ENCODE measurements around the gene ST7. TPM values are rescaled to one million over a fixed set of nuclear protein-coding genes. Genes with fewer than 3 reads are reported as not detected.

ST7 gene
- total and polyA plus RNA-seq, 2 donors (not counting 1 experiment from before 2014, with no cell fraction given) = 2.3 to 4.6 TPM

DNA sequence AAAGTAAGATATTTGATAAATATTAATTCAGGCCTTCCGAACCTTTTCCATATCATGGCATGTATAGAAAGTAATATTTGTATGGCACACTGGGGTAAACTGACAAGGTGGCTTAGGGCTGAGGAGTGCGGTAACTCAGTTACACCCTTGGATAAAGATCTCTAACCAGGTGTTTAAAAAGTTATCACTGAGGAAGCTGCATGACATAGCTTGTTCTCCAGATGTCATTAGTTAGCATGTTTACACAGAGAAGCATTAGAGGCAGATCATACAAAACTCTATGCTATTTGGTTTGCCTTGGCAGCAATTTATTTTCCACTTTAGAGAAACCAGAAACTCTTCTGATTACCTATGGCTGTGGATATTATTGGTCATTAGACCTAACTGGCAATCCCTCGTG, 118.2 kb downstream of the ST7 start:
- no peak overlapping the region for H3K4me3 ChIP-seq (ENCODE audit: control extremely low read depth in 1 of 5, extremely low read depth in 1 of 5, insufficient read depth in 1 of 5, low read depth in 2 of 5, low read length in 4 of 5)
- no peaks in the 10 kb centered on the region for H3K4me1 Mint-ChIP-seq
- ChIA-PET CTCF (no interaction called here), POLR2A (no interaction called here)
- no peaks in the 10 kb centered on the region for H3K9me3 Mint-ChIP-seq (ENCODE audit: insufficient read depth)
- H3K27ac ChIP-seq (ENCODE audit: low read length in 2 of 2) = no peak overlapping the region
- DNase-seq = no peak
- no peaks in the 10 kb centered on the region for H3K36me3 ChIP-seq (replicated peaks in 1 of 2; ENCODE audit: control extremely low read depth in 1 of 2, control insufficient read depth in 1 of 2, extremely low read depth in 1 of 2, insufficient read depth in 2 of 2, low read length in 1 of 2)
- intact Hi-C loops (cut with micrococcal nuclease) = no loop called here
- no peak for TF ChIP-seq EZH2 (IDR thresholded peaks at IDR 0.05; ENCODE audit: borderline replicate concordance, insufficient read depth, low read depth, low read length, poor library complexity, severe bottlenecking)
- TF ChIP-seq, protein P1, sequence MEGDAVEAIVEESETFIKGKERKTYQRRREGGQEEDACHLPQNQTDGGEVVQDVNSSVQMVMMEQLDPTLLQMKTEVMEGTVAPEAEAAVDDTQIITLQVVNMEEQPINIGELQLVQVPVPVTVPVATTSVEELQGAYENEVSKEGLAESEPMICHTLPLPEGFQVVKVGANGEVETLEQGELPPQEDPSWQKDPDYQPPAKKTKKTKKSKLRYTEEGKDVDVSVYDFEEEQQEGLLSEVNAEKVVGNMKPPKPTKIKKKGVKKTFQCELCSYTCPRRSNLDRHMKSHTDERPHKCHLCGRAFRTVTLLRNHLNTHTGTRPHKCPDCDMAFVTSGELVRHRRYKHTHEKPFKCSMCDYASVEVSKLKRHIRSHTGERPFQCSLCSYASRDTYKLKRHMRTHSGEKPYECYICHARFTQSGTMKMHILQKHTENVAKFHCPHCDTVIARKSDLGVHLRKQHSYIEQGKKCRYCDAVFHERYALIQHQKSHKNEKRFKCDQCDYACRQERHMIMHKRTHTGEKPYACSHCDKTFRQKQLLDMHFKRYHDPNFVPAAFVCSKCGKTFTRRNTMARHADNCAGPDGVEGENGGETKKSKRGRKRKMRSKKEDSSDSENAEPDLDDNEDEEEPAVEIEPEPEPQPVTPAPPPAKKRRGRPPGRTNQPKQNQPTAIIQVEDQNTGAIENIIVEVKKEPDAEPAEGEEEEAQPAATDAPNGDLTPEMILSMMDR (IDR thresholded peaks at IDR 0.05) = no peak
- WGBS (ENCODE audit: insufficient coverage) = 80% methylated on average over 1 of the region's 3 CpGs
- H3K79me2 ChIP-seq (ENCODE audit: control insufficient read depth, insufficient read depth, low read length) = no peaks in the 10 kb centered on the region
- H3K4me2 ChIP-seq (replicated peaks; ENCODE audit: low read depth, low read length, poor library complexity, severe bottlenecking) = no peak overlapping the region
- H3K27me3 Mint-ChIP-seq = no peaks in the 10 kb centered on the region
- no peak overlapping the region for H3K4me3 Mint-ChIP-seq
- ATAC-seq (ENCODE audit: low read depth) = no peak
- no peak overlapping the region for H3K27ac Mint-ChIP-seq
- H3K27me3 ChIP-seq (replicated peaks in 1 of 4; ENCODE audit: control extremely low read depth in 1 of 4, control insufficient read depth in 3 of 4, insufficient read depth in 4 of 4, low read length in 3 of 4) = no peaks in the 10 kb centered on the region
- no peak overlapping the region for H2AFZ ChIP-seq (ENCODE audit: insufficient read depth, low read depth, low read length, poor library complexity, severe bottlenecking)
- H4K20me1 ChIP-seq (ENCODE audit: control insufficient read depth, insufficient read depth, low read length, poor library complexity, severe bottlenecking) = no peaks in the 10 kb centered on the region
- H3K4me1 ChIP-seq (ENCODE audit: control insufficient read depth in 2 of 2, insufficient read depth in 2 of 2, low read length in 2 of 2) = no peaks in the 10 kb centered on the region
- peaks cover 0 to 4% (median 0%) of the 10 kb centered on the region in 3 donors for H3K9me3 ChIP-seq (ENCODE audit: control extremely low read depth in 1 of 3, control insufficient read depth in 2 of 3, insufficient read depth in 1 of 3, low read length in 2 of 3)
- H3K9ac ChIP-seq (ENCODE audit: low read length) = no peak overlapping the region

DNA sequence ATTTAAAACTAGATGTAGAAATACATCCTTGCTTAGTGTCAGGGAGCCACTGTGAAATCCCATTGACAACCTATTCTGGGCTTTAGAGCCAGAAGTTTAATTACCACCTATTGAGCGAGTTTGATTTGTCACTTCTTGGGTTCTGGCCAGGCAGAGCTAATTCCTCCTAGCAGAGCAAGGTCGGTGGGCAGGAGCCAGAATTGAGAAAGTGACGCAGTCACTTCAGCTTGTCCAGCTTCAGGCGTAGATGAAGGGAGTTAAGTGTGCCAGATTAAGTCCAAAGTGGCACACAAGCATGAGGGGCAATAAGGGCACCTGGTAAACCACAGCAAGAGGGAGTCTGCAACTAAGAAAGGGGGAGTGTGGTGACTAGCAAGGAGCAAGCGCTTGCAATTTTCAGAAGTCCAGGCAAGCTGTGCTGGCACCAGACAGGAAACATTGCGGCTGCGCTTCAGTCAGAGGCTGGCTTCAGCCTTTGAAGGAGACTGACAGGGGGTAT, 119.4 kb downstream of the ST7 start:
- no peaks in the 10 kb centered on the region for H3K9me3 Mint-ChIP-seq (ENCODE audit: insufficient read depth)
- ChIA-PET CTCF (no interaction called here), POLR2A (no interaction called here)
- Histone ChIP-seq H3K9me3 (ENCODE audit: control extremely low read depth in 1 of 3, control insufficient read depth in 2 of 3, insufficient read depth in 1 of 3, low read length in 2 of 3) (peaks cover 0 to 10% (median 0%) of the 10 kb centered on the region in 3 donors), H3K27me3 (replicated peaks in 1 of 4; ENCODE audit: control extremely low read depth in 1 of 4, control insufficient read depth in 3 of 4, insufficient read depth in 4 of 4, low read length in 3 of 4) (no peaks in the 10 kb centered on the region), H3K27ac (ENCODE audit: low read length in 2 of 2) (no peak overlapping the region), H3K36me3 (replicated peaks in 1 of 2; ENCODE audit: control extremely low read depth in 1 of 2, control insufficient read depth in 1 of 2, extremely low read depth in 1 of 2, insufficient read depth in 2 of 2, low read length in 1 of 2) (no peaks in the 10 kb centered on the region), H3K4me3 (ENCODE audit: control extremely low read depth in 1 of 5, extremely low read depth in 1 of 5, insufficient read depth in 1 of 5, low read depth in 2 of 5, low read length in 4 of 5) (no peak overlapping the region), H3K79me2 (ENCODE audit: control insufficient read depth, insufficient read depth, low read length) (no peaks in the 10 kb centered on the region), H3K9ac (ENCODE audit: low read length) (no peak overlapping the region), H2AFZ (ENCODE audit: insufficient read depth, low read depth, low read length, poor library complexity, severe bottlenecking) (no peak overlapping the region), H4K20me1 (ENCODE audit: control insufficient read depth, insufficient read depth, low read length, poor library complexity, severe bottlenecking) (no peaks in the 10 kb centered on the region), H3K4me2 (replicated peaks; ENCODE audit: low read depth, low read length, poor library complexity, severe bottlenecking) (no peak overlapping the region), H3K4me1 (ENCODE audit: control insufficient read depth in 2 of 2, insufficient read depth in 2 of 2, low read length in 2 of 2) (no peaks in the 10 kb centered on the region)
- no peaks in the 10 kb centered on the region for H3K4me1 Mint-ChIP-seq
- 27% methylated on average over 5 of the region's 7 CpGs for WGBS (ENCODE audit: insufficient coverage)
- H3K27ac Mint-ChIP-seq = no peak overlapping the region
- ATAC-seq (ENCODE audit: low read depth) (no peak), DNase-seq (no peak)
- H3K4me3 Mint-ChIP-seq = no peak overlapping the region
- intact Hi-C loops (cut with micrococcal nuclease) = no loop called here
- H3K27me3 Mint-ChIP-seq = no peaks in the 10 kb centered on the region
- TF ChIP-seq EZH2 (IDR thresholded peaks at IDR 0.05; ENCODE audit: borderline replicate concordance, insufficient read depth, low read depth, low read length, poor library complexity, severe bottlenecking) = no peak
- TF ChIP-seq, protein P1 (IDR thresholded peaks at IDR 0.05) = no peak
